GM18517 (cell line): Measurements from ENCODE around the gene TMEM209.
"Not testable (repeated sequence)": the region's sequence is repeated elsewhere in the genome, so short reads cannot be mapped to it uniquely, and the experiment has no call there.

Experiments used
- ATAC-seq: cut with Tn5 transposase; IDR thresholded peaks from one replicate; pipeline ENCODE4 v1.9.1; 2021; ENCODE audit warnings: mild to moderate bottlenecking, moderate library complexity; ENCODE audit not compliant: unreplicated experiment

The TMEM209 gene

GRCh38 chr7:130131191-130131834 lies 73.9 kb downstream of the TMEM209 start:
- no peak for ATAC-seq

GRCh38 chr7:130129011-130129411 lies 76.2 kb downstream of the TMEM209 start:
- ATAC-seq: no peak

DNA sequence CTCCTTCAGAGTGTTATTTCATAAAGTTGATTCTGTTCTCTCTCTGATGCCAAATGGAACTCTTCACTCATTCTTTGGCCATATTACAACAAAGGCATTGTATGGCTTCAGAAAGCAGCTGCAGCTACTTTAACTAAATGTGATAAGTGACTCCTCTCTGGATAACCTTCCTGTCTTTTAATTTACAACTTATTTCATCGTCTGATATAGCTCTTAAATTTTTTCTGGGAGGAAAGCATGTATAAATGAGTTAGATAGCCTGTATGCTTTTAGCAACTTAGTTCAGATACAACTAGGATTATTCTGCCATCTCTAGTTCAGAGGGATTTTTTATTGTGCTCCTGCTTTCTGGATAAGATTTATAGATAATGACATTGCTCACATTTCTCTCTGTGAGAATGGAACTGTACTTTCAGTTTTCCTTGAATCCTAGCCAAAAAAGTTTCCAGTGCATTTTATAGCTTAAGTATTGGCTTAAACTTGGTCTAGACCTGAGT lies 77.3 kb downstream of the TMEM209 start:
- ATAC-seq: no peak

DNA sequence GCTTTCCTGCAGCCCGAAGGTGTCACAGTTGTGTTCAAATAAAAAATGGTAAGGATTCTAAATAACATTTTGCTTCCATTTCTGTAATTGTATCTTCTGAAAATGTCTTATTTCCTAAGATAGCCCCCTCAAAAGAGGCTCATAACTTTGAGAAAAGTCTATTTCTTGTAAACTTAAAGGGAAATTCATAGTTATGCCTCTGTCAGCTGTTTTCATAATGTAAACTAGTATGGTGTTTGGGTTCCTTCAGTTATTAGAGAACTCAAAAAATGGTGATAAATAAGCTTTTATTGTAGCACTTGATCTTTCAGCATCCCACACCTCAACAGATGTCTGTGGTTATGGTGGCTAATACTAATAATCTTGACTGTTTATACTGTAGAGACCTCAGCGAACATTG lies 77.8 kb downstream of the TMEM209 start:
- no peak for ATAC-seq

GRCh38 chr7:130126840-130127239 lies 78.4 kb downstream of the TMEM209 start:
- ATAC-seq: not testable (repeated sequence)

DNA sequence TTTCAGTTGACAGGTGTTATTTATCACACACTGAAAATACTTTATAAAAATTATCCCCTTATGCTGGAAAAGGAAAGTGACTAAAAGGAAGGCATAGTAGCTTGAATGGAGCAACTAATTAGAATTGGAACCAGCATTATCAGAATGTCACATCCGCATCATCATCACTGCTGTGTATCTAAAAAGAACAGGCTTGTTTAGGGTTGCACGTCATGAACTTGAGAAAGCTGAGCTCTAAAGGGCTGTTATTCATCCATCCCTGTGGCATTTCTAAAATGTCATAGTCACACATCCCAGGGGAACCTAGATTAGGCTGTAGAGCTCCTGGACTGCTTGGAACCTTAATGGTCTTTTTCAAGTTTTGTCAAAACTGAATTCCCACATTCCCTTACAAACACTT lies 80.5 kb downstream of the TMEM209 start:
- ATAC-seq: no peak

DNA sequence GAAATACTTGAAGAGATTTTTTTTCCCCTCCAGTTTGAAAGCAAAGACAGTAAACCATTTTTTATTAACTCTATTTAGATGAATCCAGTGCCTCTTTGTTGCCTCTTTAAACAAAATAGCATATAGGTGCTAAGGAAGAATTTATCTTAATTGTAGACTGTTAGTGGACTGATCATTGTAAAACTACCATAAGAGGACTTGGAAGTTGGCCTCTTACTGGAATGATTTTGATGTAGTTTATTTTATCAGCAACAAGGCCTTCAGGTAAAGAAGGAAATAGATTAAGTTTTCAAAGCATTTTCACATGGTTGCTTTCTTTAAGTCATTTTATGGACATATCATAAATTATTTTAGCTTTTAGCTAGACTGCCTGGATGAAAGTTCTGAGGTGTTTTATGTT lies 81.7 kb downstream of the TMEM209 start:
- no peak for ATAC-seq

DNA sequence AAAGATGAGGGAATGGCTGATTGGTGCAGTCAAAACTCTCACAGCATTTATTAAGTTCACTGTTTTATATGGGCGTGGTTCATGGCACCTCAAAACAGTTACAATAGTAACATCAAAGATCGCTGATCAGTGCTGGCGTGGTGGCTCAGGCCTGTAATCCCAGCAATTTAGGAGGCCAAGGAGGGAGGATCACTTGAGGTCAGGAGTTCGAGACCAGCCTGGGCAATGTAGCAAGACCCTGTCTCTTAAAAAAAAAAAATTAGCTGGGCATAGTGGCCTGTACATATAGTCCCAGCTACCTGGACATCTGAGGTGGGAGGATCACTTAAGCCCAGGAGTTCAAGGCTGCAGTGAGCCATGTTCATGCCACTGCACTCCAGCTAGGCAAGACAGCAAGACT lies 86.4 kb downstream of the TMEM209 start:
- no peak for ATAC-seq

GRCh38 chr7:130118294-130118693 lies 86.9 kb downstream of the TMEM209 start:
- no peak for ATAC-seq

DNA sequence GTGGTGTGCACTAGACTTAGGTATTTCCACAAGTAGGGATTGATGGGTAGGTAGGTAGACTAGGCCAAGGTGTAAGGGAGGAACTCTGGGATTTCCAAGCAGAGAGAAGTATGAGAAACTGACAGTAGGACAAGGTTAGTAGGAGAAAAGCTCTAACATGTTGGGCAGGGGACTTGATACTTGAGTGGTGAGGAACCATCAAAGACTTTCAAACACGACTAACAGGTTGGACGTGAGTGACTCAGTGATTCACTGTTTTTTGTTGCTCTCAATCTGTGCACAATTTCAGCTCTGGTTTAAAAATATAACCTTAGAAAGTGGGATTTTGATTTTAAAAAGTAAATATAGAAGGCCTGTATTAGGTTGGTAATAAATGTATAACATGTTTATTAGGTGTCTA lies 90.4 kb downstream of the TMEM209 start:
- no peak for ATAC-seq
